Tibial nerve (tissue), 4 donors: ENCODE results near the gene MSGN1. TPM values are rescaled to one million over a fixed set of nuclear protein-coding genes. Genes with fewer than 3 reads are reported as not detected.
A peak's percentile ranks its signal among the peaks of the same experiment; 100 is the strongest.

Experiments used
- DNase-seq, 2 donors: peaks; one replicate each; pipeline ENCODE4 v3.0.0-alpha.2; 2019; ENCODE audit warnings: low spot score in 2 of 2
- H3K27ac ChIP-seq, 4 donors: fragments of 200-600 bp; sonication (generic) in 3 of 4; one replicate each; pipeline ENCODE4 v1.5.1; 2017 to 2019; ENCODE audit warnings: mild to moderate bottlenecking in 1 of 4
- H3K27me3 ChIP-seq, 2 donors: fragments of 200-600 bp; sonication (generic) in 1 of 2; one replicate each; pipeline versions ENCODE4 v1.5.1 to v1.6.0; 2017 to 2019
- H3K36me3 ChIP-seq, 3 donors: fragments of 200-600 bp; sonication (generic); one replicate each; pipeline ENCODE4 v1.5.1; 2018 to 2019
- H3K4me1 ChIP-seq, 4 donors: fragments of 200-600 bp; sonication (generic) in 3 of 4; one replicate each; pipeline ENCODE4 v1.5.1; 2017 to 2019
- H3K4me3 ChIP-seq, 4 donors: fragments of 200-600 bp; sonication (generic) in 3 of 4; one replicate each; pipeline ENCODE4 v1.5.1; 2017 to 2019; ENCODE audit warnings: mild to moderate bottlenecking in 1 of 4, moderate library complexity in 1 of 4
- H3K9me3 ChIP-seq, 4 donors: fragments of 200-600 bp; sonication (generic) in 3 of 4; one replicate each; pipeline ENCODE4 v1.5.1; 2017 to 2019
- EP300 ChIP-seq, 2 donors: sonication (generic); formaldehyde crosslinking; IDR thresholded peaks; one replicate each; pipeline ENCODE4 v1.6.1; 2017; ENCODE audit warnings: antibody characterized with exemption in 2 of 2, mild to moderate bottlenecking in 1 of 2
- POLR2A ChIP-seq, 2 donors: fragments of 450-650 bp; IDR thresholded peaks; one replicate each; pipeline ENCODE4 v1.6.1; 2017; ENCODE audit warnings: antibody characterized with exemption in 2 of 2, mild to moderate bottlenecking in 2 of 2, moderate library complexity in 2 of 2
- WGBS, 2 donors: methylation state at CpG; one replicate each; pipeline ENCODE4 v1.1.5; 2018; 5-methylcytosine and 5-hydroxymethylcytosine counted together
- total RNA-seq, 4 donors: library from RNA; depleted of rRNA; stranded (reverse); fragments of >200 nt; gene quantifications; one replicate each; pipeline ENCODE4 v1.1.0, GENCODE V29; 2016
- TF ChIP-seq, protein P1 (sequence below), 5 experiments: fragments of 200-600 bp in 3 of 5; fragments of 450-650 bp in 2 of 5; sonication (generic) in 3 of 5; IDR thresholded peaks; one replicate each; pipeline ENCODE4 v1.5.1; 2016 to 2019; ENCODE audit warnings: antibody characterized with exemption in 5 of 5, mild to moderate bottlenecking in 3 of 5, moderate library complexity in 2 of 5

MSGN1 gene
- total RNA-seq, 4 donors from 2014 or later = not detected

DNA sequence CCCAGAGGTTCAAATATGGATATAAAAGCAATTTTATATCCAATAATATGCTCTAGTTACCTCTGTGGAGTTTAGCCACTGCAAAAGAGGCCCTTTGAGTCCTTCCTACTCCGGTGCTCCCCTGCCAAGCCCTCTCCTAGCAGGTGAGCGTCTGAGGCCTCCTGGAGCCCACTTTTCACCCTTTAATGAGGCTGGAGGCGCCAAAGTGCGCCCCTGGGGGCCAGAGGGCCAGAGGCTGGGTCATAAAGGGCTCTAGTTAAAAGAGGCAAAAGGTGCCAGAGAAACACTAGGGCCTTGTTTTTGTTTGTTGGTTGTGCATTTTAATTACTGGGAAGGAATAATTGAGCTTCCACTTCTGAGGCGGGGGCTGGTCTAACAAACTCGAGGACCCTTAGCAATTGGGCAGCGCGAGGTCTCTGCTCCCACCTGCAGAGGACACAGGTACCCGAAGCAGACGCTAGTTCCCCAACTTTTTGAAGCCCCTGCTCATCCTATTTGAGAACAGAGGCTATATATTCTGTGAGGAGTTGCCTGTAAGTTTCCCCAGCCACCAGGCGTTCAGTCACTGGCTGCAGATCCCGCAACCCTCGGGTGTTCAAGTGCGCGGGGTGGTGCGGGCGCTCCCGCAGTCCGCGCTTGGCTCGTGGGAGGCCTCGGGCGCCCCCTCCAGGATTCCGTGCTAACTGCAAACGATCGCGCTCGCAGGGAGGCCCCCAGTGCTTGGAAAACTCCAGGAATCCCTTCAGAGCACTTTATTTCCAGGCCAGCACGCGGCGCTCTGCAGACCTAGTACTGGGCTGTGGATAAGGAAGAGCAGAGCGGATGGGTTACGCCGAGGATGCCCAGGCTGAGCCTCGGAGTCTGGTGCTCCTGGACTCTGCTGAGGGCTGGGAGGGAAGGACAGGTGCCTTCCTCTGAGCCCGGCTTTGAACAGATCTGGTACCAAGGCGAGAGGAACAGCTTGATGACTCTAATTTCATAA, 14.1 kb downstream of the MSGN1 start:
- Histone ChIP-seq H3K9me3 (no peaks in the 10 kb centered on the region), H3K27me3 (peaks cover 0 to 20% of the 10 kb centered on the region in 2 donors), H3K27ac (no peak overlapping the region), H3K4me3 (no peak overlapping the region), H3K4me1 (peaks cover 0 to 10% (median 2%) of the 10 kb centered on the region in 4 donors), H3K36me3 (no peaks in the 10 kb centered on the region)
- 13 to 37% methylated on average over 16 to 37 of the region's 37 CpGs for WGBS, 2 donors
- peak; percentile 23 to 54 for DNase-seq
- TF ChIP-seq EP300 (IDR thresholded peaks at IDR 0.05) (no peak), POLR2A (IDR thresholded peaks at IDR 0.05) (no peak)
- TF ChIP-seq, protein P1, sequence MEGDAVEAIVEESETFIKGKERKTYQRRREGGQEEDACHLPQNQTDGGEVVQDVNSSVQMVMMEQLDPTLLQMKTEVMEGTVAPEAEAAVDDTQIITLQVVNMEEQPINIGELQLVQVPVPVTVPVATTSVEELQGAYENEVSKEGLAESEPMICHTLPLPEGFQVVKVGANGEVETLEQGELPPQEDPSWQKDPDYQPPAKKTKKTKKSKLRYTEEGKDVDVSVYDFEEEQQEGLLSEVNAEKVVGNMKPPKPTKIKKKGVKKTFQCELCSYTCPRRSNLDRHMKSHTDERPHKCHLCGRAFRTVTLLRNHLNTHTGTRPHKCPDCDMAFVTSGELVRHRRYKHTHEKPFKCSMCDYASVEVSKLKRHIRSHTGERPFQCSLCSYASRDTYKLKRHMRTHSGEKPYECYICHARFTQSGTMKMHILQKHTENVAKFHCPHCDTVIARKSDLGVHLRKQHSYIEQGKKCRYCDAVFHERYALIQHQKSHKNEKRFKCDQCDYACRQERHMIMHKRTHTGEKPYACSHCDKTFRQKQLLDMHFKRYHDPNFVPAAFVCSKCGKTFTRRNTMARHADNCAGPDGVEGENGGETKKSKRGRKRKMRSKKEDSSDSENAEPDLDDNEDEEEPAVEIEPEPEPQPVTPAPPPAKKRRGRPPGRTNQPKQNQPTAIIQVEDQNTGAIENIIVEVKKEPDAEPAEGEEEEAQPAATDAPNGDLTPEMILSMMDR (IDR thresholded peaks at IDR 0.05) = peak; percentile 64 to 79 (median 76)

DNA sequence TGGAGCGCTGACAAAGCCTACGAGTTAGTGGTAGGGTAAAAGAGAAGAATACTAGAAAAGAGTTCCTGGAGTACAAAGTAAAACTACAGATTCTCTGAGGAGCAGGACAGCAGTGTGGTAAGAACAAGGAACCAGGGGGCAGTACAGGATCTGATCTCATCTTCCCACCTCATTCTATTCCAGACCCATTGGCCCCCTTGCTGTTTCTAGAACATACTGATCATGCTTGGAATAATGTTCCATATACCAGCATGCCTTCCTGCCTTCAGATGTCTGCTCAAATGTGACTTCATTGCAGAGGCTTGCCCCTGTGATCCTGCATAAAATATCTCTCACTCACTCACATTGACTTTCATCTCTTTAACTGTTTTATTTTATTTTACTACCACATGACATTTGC, 19.3 kb downstream of the MSGN1 start:
- Histone ChIP-seq H3K27me3 (peaks cover 0 to 12% of the 10 kb centered on the region in 2 donors), H3K27ac (no peak overlapping the region), H3K4me1 (peaks cover 0 to 3% (median 1%) of the 10 kb centered on the region in 4 donors), H3K4me3 (no peak overlapping the region), H3K36me3 (no peaks in the 10 kb centered on the region), H3K9me3 (no peaks in the 10 kb centered on the region)
- WGBS, 2 donors = 56 to 82% methylated on average over 2 of the region's 2 CpGs
- TF ChIP-seq POLR2A (IDR thresholded peaks at IDR 0.05) (no peak), EP300 (IDR thresholded peaks at IDR 0.05) (no peak)
- TF ChIP-seq, protein P1 (IDR thresholded peaks at IDR 0.05) = no peak
- DNase-seq = no peak

GRCh38 chr2:17839959-17840358, 23.7 kb downstream of the MSGN1 start:
- no peaks in the 10 kb centered on the region for H3K9me3 ChIP-seq
- no peaks in the 10 kb centered on the region for H3K27me3 ChIP-seq
- H3K4me3 ChIP-seq = no peak overlapping the region
- no peak overlapping the region for H3K27ac ChIP-seq
- H3K4me1 ChIP-seq = no peaks in the 10 kb centered on the region
- WGBS, 2 donors = 87% methylated on average over 2 of the region's 2 CpGs
- H3K36me3 ChIP-seq = no peaks in the 10 kb centered on the region
- no peak for DNase-seq
- TF ChIP-seq POLR2A (IDR thresholded peaks at IDR 0.05) (no peak), EP300 (IDR thresholded peaks at IDR 0.05) (no peak)
- TF ChIP-seq, protein P1 (IDR thresholded peaks at IDR 0.05) = no peak

GRCh38 chr2:17843457-17843856, 27.2 kb downstream of the MSGN1 start:
- Histone ChIP-seq H3K9me3 (no peaks in the 10 kb centered on the region), H3K4me1 (no peaks in the 10 kb centered on the region), H3K27me3 (no peaks in the 10 kb centered on the region), H3K4me3 (no peak overlapping the region), H3K36me3 (no peaks in the 10 kb centered on the region), H3K27ac (no peak overlapping the region)
- 94 to 96% methylated on average over 2 of the region's 2 CpGs for WGBS, 2 donors
- DNase-seq = no peak
- TF ChIP-seq, protein P1 (IDR thresholded peaks at IDR 0.05) = no peak

- Histone ChIP-seq H3K9me3 (no peaks in the 10 kb centered on the region), H3K4me3 (no peak overlapping the region), H3K27me3 (no peaks in the 10 kb centered on the region), H3K36me3 (no peaks in the 10 kb centered on the region), H3K27ac (no peak overlapping the region), H3K4me1 (no peaks in the 10 kb centered on the region)
- 90 to 93% methylated on average over 7 of the region's 7 CpGs for WGBS, 2 donors
- no peak for DNase-seq
- TF ChIP-seq, protein P1 (IDR thresholded peaks at IDR 0.05) = no peak
These were observed 29.5 kb downstream of the MSGN1 start for GRCh38 chr2:17845806-17846205.
